Liver (tissue), 9 donors: ENCODE results near the gene HBP1. TPM values are rescaled to one million over a fixed set of nuclear protein-coding genes. Genes with fewer than 3 reads are reported as not detected.

Experiments
- DNase-seq: peaks from one replicate; pipeline ENCODE4 v3.0.0-alpha.2; 2017; ENCODE audit warnings: low spot score
- H3K27ac ChIP-seq, 2 donors: one replicate each; pipeline ENCODE4 v1.7.0; 2013; ENCODE audit warnings: inconsistent platforms in 2 of 2, low read length in 2 of 2, control low read depth in 1 of 2, low read depth in 1 of 2, mild to moderate bottlenecking in 1 of 2
- H3K27me3 ChIP-seq, 4 donors: one replicate each; pipeline versions ENCODE4 v1.6.1 to v1.7.0; 2013; ENCODE audit warnings: low read length in 3 of 4, inconsistent platforms in 1 of 4, mild to moderate bottlenecking in 1 of 4, moderate library complexity in 1 of 4; ENCODE audit not compliant: control insufficient read depth in 4 of 4, insufficient read depth in 4 of 4
- H3K36me3 ChIP-seq, 4 donors: one replicate each; pipeline versions ENCODE4 v1.6.1 to v1.7.0; 2013; ENCODE audit warnings: low read length in 3 of 4, mild to moderate bottlenecking in 3 of 4, low read depth in 1 of 4, moderate library complexity in 1 of 4; ENCODE audit not compliant: control insufficient read depth in 4 of 4, insufficient read depth in 3 of 4
- H3K4me1 ChIP-seq, 4 donors: one replicate each; pipeline versions ENCODE4 v1.6.1 to v1.7.0; 2013; ENCODE audit warnings: low read length in 3 of 4, mild to moderate bottlenecking in 3 of 4, moderate library complexity in 1 of 4; ENCODE audit not compliant: control insufficient read depth in 4 of 4, insufficient read depth in 4 of 4
- H3K4me3 ChIP-seq, 3 donors: one replicate each; pipeline versions ENCODE4 v1.6.1 to v1.7.0; 2013; ENCODE audit warnings: low read length in 3 of 3, control low read depth in 1 of 3, low read depth in 1 of 3, mild to moderate bottlenecking in 1 of 3
- H3K9ac ChIP-seq, 2 donors: one replicate each; pipeline ENCODE4 v1.7.0; 2013; ENCODE audit warnings: low read length in 2 of 2, mild to moderate bottlenecking in 2 of 2, moderate library complexity in 2 of 2, control low read depth in 1 of 2, low read depth in 1 of 2
- H3K9me3 ChIP-seq, 4 donors: one replicate each; pipeline versions ENCODE4 v1.6.1 to v1.7.0; 2013; ENCODE audit warnings: low read length in 3 of 4; ENCODE audit not compliant: control insufficient read depth in 4 of 4
- EGR1 ChIP-seq, 2 donors: IDR thresholded peaks; 2 replicates each; pipeline ENCODE4 v1.6.1; 2016 to 2018; ENCODE audit warnings: antibody characterized with exemption in 2 of 2, low read depth in 2 of 2
- FOXA1 ChIP-seq: IDR thresholded peaks from 2 replicates; pipeline ENCODE4 v1.6.1; 2016; ENCODE audit warnings: antibody characterized with exemption
- FOXA2 ChIP-seq: IDR thresholded peaks from 2 replicates; pipeline ENCODE4 v1.6.1; 2016; ENCODE audit warnings: antibody characterized with exemption
- GABPA ChIP-seq, 2 donors: IDR thresholded peaks in 1 of 2; conservative IDR thresholded peaks in 1 of 2; 2 replicates each; pipeline ENCODE4 v1.6.1; 2016; ENCODE audit warnings: antibody characterized with exemption in 2 of 2, mild to moderate bottlenecking in 1 of 2, moderate library complexity in 1 of 2
- HNF4A ChIP-seq, 2 donors: conservative IDR thresholded peaks; 2 replicates each; pipeline ENCODE4 v1.6.1; 2016; ENCODE audit warnings: antibody characterized with exemption in 2 of 2, mild to moderate bottlenecking in 2 of 2
- HNF4G ChIP-seq: IDR thresholded peaks from 2 replicates; pipeline ENCODE4 v1.6.1; 2016; ENCODE audit warnings: antibody characterized with exemption
- JUND ChIP-seq, 2 donors: IDR thresholded peaks; 2 replicates each; pipeline ENCODE4 v1.6.1; 2016; ENCODE audit warnings: antibody characterized with exemption in 2 of 2
- NR2F2 ChIP-seq: IDR thresholded peaks from 2 replicates; pipeline ENCODE4 v1.6.1; 2016; ENCODE audit warnings: antibody characterized with exemption
- RAD21 ChIP-seq, 2 donors: IDR thresholded peaks; 2 replicates each; pipeline ENCODE4 v1.6.1; 2016; ENCODE audit warnings: antibody characterized with exemption in 2 of 2, mild to moderate bottlenecking in 2 of 2
- RXRA ChIP-seq, 2 donors: IDR thresholded peaks; 2 replicates each; pipeline ENCODE4 v1.6.1; 2017 to 2018; ENCODE audit warnings: antibody characterized with exemption in 2 of 2, mild to moderate bottlenecking in 1 of 2
- SP1 ChIP-seq: IDR thresholded peaks from 2 replicates; pipeline ENCODE4 v1.6.1; 2018; ENCODE audit warnings: antibody characterized with exemption, mild to moderate bottlenecking
- TAF1 ChIP-seq: conservative IDR thresholded peaks from 2 replicates; pipeline ENCODE4 v1.6.1; 2016; ENCODE audit warnings: antibody characterized with exemption, mild to moderate bottlenecking
- YY1 ChIP-seq: IDR thresholded peaks from 2 replicates; pipeline ENCODE4 v1.6.1; 2016; ENCODE audit warnings: antibody characterized with exemption, mild to moderate bottlenecking
- WGBS: extraction: QIAGEN DNeasy Blood & Tissue Kit; methylation state at CpG from one replicate; pipeline ENCODE4 v1.1.7; 2013; 5-methylcytosine and 5-hydroxymethylcytosine counted together
- polyA plus RNA-seq, 2 donors: library from polyadenylated mRNA; stranded (reverse) in 1 of 2; unstranded in 1 of 2; fragments of 200-250 nt in 1 of 2; fragments of >200 nt in 1 of 2; fragmentation: Nextera tagmentation in 1 of 2; extraction: Ambion mirVana in 1 of 2; gene quantifications; one replicate each; pipeline versions ENCODE4 v1.2.1 to v1.2.3, GENCODE V29; 2013 to 2015
- total RNA-seq, 2 donors: library from RNA; depleted of rRNA; stranded (reverse); fragments of >200 nt; gene quantifications; one replicate each; pipeline ENCODE4 v1.2.3, GENCODE V29; 2014
- TF ChIP-seq, protein P1 (sequence below): IDR thresholded peaks from 2 replicates; pipeline ENCODE4 v1.6.1; 2016; ENCODE audit warnings: antibody characterized with exemption
- TF ChIP-seq, protein P2 (sequence below): IDR thresholded peaks from 2 replicates; pipeline ENCODE4 v1.6.1; 2016; ENCODE audit warnings: antibody characterized with exemption
- TF ChIP-seq, protein P3 (sequence below): IDR thresholded peaks from 2 replicates; pipeline ENCODE4 v1.6.1; 2016; ENCODE audit warnings: antibody characterized with exemption
- TF ChIP-seq, protein P4 (sequence below): IDR thresholded peaks from 2 replicates; pipeline ENCODE4 v1.6.1; 2016; ENCODE audit warnings: antibody characterized with exemption, mild to moderate bottlenecking
- TF ChIP-seq, protein P5 (sequence below): fragments of 150-350 bp; IDR thresholded peaks from 2 replicates; pipeline ENCODE4 v1.5.1; 2017; ENCODE audit warnings: improper control_type of control experiment, low read depth, low read length; ENCODE audit not compliant: missing input control
- donor health status: healthy.
- donor health status: healthy.
- donor health status: healthy.
- donor health status: healthy.
- donor health status: healthy.

The HBP1 gene
- total and polyA plus RNA-seq, 4 donors: 24.6 to 67.9 (median 48.1) TPM

DNA sequence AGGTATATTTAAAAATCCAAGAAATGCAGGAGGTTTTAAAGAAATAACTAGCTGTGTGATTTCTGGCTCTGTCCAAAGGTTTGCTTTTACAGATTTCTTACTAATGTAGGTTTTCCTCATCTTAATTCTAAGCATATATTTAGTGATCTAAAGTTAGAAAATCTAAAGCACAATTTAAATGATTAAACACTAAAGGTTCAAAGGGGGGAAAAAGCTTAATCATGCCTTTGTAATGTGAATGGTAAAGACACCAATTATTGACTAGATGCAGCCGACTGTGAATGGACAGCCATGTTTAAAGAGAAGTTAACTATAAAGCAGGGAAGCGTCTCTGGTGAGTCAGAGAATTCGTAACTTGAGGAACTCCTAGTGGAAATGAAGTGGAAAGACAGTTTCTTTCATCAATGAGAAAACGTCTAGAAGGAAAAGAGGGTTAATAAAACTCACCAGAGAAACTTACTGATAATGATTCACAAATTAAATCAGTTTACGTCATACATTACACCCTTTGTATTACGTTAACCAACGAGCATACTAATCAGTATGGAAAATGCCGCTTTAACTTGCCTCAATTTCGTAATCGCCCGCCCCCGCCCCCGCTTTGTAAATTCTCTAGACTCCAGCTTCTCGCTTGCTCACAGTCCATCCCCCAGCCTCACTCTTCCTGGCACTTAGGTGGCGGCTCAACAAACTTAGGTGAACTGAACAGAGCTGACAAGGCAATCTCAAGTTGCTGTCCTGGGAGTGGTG is 1.1 kb upstream of the HBP1 start (continued):
- TF ChIP-seq, protein P1, sequence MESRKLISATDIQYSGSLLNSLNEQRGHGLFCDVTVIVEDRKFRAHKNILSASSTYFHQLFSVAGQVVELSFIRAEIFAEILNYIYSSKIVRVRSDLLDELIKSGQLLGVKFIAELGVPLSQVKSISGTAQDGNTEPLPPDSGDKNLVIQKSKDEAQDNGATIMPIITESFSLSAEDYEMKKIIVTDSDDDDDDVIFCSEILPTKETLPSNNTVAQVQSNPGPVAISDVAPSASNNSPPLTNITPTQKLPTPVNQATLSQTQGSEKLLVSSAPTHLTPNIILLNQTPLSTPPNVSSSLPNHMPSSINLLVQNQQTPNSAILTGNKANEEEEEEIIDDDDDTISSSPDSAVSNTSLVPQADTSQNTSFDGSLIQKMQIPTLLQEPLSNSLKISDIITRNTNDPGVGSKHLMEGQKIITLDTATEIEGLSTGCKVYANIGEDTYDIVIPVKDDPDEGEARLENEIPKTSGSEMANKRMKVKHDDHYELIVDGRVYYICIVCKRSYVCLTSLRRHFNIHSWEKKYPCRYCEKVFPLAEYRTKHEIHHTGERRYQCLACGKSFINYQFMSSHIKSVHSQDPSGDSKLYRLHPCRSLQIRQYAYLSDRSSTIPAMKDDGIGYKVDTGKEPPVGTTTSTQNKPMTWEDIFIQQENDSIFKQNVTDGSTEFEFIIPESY: no peak
- no peak for TF ChIP-seq HNF4G
- peak; percentile 89 to 97 for TF ChIP-seq EGR1 (IDR thresholded peaks at IDR 0.05; ENCODE audit: low read depth in 2 of 2)
- TF ChIP-seq RXRA (IDR thresholded peaks at IDR 0.05): no peak
- TF ChIP-seq, protein P2, sequence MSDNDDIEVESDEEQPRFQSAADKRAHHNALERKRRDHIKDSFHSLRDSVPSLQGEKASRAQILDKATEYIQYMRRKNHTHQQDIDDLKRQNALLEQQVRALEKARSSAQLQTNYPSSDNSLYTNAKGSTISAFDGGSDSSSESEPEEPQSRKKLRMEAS: no peak
- TF ChIP-seq, protein P3, sequence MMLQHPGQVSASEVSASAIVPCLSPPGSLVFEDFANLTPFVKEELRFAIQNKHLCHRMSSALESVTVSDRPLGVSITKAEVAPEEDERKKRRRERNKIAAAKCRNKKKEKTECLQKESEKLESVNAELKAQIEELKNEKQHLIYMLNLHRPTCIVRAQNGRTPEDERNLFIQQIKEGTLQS: no peak
- TF ChIP-seq YY1: peak; percentile 96
- TF ChIP-seq HNF4A (conservative IDR thresholded peaks at IDR 0.05): no peak

DNA sequence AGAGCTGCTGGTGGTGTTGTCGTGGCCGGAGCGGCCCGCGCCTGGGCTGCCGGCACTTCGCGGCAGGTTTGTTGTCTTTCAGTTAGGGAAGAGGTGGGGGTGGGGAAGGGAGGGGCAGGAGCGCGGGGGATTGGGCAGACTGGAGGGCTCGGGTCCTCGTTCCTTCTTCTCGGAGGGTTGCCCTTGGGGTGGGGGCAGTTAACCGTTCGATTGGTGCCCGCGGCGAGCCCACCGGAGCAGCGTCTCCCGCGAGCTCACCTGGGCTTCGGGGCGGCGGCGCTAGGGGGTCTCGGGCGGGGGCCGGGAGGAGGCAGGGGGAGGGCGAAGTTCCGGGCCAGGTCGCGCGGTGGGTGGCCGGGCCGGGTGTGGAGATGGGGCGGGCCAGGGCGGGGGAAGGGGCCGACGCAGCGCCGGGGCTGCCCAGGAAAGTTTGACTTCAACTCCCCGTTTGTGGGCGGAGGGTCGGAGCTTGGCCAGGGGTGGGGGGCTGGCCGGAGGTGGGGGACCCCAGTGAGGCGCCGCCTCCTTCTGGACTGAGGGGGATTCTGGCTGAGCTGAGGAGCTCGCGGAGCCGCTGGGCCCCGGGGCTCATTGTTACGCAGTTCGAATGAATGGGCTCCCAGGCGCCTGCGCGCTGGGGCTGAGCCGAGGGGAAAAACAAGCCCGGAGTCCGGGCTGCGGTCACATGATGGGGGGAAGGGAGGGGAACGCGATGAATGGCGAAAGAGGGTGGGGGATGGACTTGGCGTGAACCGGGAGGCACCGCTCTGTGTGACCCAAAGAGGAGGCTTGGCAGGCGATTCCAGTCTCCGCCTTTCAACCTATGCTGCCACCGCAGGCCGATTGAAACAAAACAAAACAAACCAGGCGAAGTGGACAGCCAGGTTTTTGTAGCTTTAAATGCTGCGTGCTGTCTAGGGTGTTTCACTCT is 582 bp downstream of the HBP1 start:
- H3K9me3 ChIP-seq: no peaks in the 10 kb centered on the region
- peak; percentile 93 for DNase-seq
- no peaks in the 10 kb centered on the region for H3K27me3 ChIP-seq
- peaks cover 0 to 2% (median under 1%) of the 10 kb centered on the region in 4 donors for H3K36me3 ChIP-seq
- H3K9ac ChIP-seq: peak overlapping the region; percentile 82 to 94
- under 1% methylated on average over 73 of the region's 73 CpGs for WGBS
- peaks cover 5 to 26% (median 13%) of the 10 kb centered on the region in 4 donors for H3K4me1 ChIP-seq
- TF ChIP-seq YY1 (peak; percentile 89), HNF4A (conservative IDR thresholded peaks at IDR 0.05) (peak; percentile 65 to 73), FOXA2 (peak; percentile 34), EGR1 (IDR thresholded peaks at IDR 0.05; ENCODE audit: low read depth in 2 of 2) (peak in 1 of 2 donors; percentile 82), SP1 (peak; percentile 83), RAD21 (IDR thresholded peaks at IDR 0.05) (peak; percentile 49 to 58), TAF1 (peak; percentile 79), HNF4G (no peak), RXRA (IDR thresholded peaks at IDR 0.05) (peak; percentile 91 to 92), NR2F2 (peak; percentile 63), JUND (IDR thresholded peaks at IDR 0.05) (peak; percentile 55 to 62), FOXA1 (peak; percentile 73), GABPA (IDR thresholded peaks at IDR 0.05 in 1 of 2, conservative IDR thresholded peaks at IDR 0.05 in 1 of 2) (peak in 1 of 2 donors; percentile 36)
- TF ChIP-seq, protein P3: no peak
- TF ChIP-seq, protein P2: peak; percentile 89
- TF ChIP-seq, protein P1: peak; percentile 88
- TF ChIP-seq, protein P4, sequence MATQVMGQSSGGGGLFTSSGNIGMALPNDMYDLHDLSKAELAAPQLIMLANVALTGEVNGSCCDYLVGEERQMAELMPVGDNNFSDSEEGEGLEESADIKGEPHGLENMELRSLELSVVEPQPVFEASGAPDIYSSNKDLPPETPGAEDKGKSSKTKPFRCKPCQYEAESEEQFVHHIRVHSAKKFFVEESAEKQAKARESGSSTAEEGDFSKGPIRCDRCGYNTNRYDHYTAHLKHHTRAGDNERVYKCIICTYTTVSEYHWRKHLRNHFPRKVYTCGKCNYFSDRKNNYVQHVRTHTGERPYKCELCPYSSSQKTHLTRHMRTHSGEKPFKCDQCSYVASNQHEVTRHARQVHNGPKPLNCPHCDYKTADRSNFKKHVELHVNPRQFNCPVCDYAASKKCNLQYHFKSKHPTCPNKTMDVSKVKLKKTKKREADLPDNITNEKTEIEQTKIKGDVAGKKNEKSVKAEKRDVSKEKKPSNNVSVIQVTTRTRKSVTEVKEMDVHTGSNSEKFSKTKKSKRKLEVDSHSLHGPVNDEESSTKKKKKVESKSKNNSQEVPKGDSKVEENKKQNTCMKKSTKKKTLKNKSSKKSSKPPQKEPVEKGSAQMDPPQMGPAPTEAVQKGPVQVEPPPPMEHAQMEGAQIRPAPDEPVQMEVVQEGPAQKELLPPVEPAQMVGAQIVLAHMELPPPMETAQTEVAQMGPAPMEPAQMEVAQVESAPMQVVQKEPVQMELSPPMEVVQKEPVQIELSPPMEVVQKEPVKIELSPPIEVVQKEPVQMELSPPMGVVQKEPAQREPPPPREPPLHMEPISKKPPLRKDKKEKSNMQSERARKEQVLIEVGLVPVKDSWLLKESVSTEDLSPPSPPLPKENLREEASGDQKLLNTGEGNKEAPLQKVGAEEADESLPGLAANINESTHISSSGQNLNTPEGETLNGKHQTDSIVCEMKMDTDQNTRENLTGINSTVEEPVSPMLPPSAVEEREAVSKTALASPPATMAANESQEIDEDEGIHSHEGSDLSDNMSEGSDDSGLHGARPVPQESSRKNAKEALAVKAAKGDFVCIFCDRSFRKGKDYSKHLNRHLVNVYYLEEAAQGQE: peak; percentile 90
- TF ChIP-seq, protein P5, sequence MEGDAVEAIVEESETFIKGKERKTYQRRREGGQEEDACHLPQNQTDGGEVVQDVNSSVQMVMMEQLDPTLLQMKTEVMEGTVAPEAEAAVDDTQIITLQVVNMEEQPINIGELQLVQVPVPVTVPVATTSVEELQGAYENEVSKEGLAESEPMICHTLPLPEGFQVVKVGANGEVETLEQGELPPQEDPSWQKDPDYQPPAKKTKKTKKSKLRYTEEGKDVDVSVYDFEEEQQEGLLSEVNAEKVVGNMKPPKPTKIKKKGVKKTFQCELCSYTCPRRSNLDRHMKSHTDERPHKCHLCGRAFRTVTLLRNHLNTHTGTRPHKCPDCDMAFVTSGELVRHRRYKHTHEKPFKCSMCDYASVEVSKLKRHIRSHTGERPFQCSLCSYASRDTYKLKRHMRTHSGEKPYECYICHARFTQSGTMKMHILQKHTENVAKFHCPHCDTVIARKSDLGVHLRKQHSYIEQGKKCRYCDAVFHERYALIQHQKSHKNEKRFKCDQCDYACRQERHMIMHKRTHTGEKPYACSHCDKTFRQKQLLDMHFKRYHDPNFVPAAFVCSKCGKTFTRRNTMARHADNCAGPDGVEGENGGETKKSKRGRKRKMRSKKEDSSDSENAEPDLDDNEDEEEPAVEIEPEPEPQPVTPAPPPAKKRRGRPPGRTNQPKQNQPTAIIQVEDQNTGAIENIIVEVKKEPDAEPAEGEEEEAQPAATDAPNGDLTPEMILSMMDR: no peak
- H3K4me3 ChIP-seq: peak overlapping the region; percentile 66 to 98 (median 92)
- peak overlapping the region; percentile 99 to 100 for H3K27ac ChIP-seq
